ENCODE measurements around the gene GSTA5.
"Not testable (repeated sequence)": the region's sequence is repeated elsewhere in the genome, so short reads cannot be mapped to it uniquely, and the experiment has no call there.

DNA sequence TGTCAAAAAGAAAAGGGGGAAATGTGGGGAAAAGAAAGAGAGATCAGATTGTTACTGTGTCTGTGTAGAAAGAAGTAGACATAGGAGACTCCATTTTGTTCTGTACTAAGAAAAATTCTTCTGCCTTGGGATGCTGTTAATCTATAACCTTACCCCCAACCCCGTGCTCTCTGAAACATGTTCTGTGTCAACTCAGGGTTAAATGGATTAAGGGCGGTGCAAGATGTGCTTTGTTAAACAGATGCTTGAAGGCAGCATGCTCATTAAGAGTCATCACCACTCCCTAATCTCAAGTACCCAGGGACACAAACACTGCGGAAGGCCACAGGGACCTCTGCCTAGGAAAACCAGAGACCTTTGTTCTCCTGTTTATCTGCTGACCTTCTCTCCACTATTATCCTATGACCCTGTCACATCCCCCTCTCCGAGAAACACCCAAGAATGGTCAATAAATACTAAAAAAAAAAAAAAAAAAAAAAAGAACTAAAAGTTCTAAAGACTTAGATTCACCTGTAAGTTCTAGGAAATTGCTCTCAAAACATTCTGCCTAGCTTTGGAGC, 14.6 kb downstream of the GSTA5 start:
- TF ChIP-seq, protein P1, sequence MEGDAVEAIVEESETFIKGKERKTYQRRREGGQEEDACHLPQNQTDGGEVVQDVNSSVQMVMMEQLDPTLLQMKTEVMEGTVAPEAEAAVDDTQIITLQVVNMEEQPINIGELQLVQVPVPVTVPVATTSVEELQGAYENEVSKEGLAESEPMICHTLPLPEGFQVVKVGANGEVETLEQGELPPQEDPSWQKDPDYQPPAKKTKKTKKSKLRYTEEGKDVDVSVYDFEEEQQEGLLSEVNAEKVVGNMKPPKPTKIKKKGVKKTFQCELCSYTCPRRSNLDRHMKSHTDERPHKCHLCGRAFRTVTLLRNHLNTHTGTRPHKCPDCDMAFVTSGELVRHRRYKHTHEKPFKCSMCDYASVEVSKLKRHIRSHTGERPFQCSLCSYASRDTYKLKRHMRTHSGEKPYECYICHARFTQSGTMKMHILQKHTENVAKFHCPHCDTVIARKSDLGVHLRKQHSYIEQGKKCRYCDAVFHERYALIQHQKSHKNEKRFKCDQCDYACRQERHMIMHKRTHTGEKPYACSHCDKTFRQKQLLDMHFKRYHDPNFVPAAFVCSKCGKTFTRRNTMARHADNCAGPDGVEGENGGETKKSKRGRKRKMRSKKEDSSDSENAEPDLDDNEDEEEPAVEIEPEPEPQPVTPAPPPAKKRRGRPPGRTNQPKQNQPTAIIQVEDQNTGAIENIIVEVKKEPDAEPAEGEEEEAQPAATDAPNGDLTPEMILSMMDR (IDR thresholded peaks at IDR 0.05) = not testable (repeated sequence)
- TF ChIP-seq EP300, POLR2A (IDR thresholded peaks at IDR 0.05): not testable (repeated sequence)

All from tibial nerve (tissue), 4 donors.